Stimulated activated CD8-positive, alpha-beta memory T cell treated with anti-CD3 and anti-CD28 coated beads, Interleukin-2, amount 100 ng/mL, for 48 hours (primary cell): ENCODE data around the gene MAN2A2.

Source experiments
- DNase-seq, 2 donors: peaks; one replicate each; pipeline ENCODE4 v3.0.0-alpha.2; 2020; ENCODE audit warnings: low read depth in 2 of 2

MAN2A2 gene

GRCh38 chr15:90942354-90943120 is 39.4 kb downstream of the MAN2A2 start:
- no peak for DNase-seq

- no peak for DNase-seq
Measured at GRCh38 chr15:90945091-90945490, 42.0 kb downstream of the MAN2A2 start.

- DNase-seq = no peak
Measured at GRCh38 chr15:90946538-90946937, 43.4 kb downstream of the MAN2A2 start.

GRCh38 chr15:90946941-90947576 is 44.0 kb downstream of the MAN2A2 start:
- no peak for DNase-seq

- DNase-seq = no peak
Measured at GRCh38 chr15:90947577-90948357, 44.7 kb downstream of the MAN2A2 start.

- DNase-seq = no peak
Measured at GRCh38 chr15:90948506-90948905, 45.4 kb downstream of the MAN2A2 start.

- DNase-seq = no peak
Measured at GRCh38 chr15:90949979-90950675, 47.0 kb downstream of the MAN2A2 start.

- DNase-seq = no peak
Measured at GRCh38 chr15:90950676-90951075, 47.6 kb downstream of the MAN2A2 start.

- no peak for DNase-seq
Measured at GRCh38 chr15:90952901-90953677, 50.0 kb downstream of the MAN2A2 start.

- no peak for DNase-seq
Measured at GRCh38 chr15:90953947-90954711, 51.0 kb downstream of the MAN2A2 start.

- DNase-seq = peak; percentile 86 to 89
Measured at GRCh38 chr15:90954712-90955623, 51.9 kb downstream of the MAN2A2 start, which contains the start of gene RCCD1. Gene RCCD1 (plus strand): TSS chr15:90954884. CDS start chr15:90956735, 1,851 bp downstream.

- DNase-seq = no peak
Measured at GRCh38 chr15:90955624-90956273, 52.6 kb downstream of the MAN2A2 start.

GRCh38 chr15:90956274-90957030 is 53.4 kb downstream of the MAN2A2 start:
- peak; percentile 52 to 67 for DNase-seq

- DNase-seq = no peak
Measured at GRCh38 chr15:90957031-90957790, 54.1 kb downstream of the MAN2A2 start.

- DNase-seq = no peak
Measured at GRCh38 chr15:90957791-90958190, 54.7 kb downstream of the MAN2A2 start.

GRCh38 chr15:90959028-90959595 is 56.0 kb downstream of the MAN2A2 start:
- no peak for DNase-seq

- no peak for DNase-seq
Measured at GRCh38 chr15:90959894-90960293, 56.8 kb downstream of the MAN2A2 start.
